OCI-M2 (cell line): Measurements from ENCODE around the gene HOXD4.

Experiments
- DNase-seq: peaks from one replicate; lab custom pipeline; 2025; ENCODE audit not compliant: unreplicated experiment; lab: John Stamatoyannopoulos, UW

The HOXD4 gene

DNA sequence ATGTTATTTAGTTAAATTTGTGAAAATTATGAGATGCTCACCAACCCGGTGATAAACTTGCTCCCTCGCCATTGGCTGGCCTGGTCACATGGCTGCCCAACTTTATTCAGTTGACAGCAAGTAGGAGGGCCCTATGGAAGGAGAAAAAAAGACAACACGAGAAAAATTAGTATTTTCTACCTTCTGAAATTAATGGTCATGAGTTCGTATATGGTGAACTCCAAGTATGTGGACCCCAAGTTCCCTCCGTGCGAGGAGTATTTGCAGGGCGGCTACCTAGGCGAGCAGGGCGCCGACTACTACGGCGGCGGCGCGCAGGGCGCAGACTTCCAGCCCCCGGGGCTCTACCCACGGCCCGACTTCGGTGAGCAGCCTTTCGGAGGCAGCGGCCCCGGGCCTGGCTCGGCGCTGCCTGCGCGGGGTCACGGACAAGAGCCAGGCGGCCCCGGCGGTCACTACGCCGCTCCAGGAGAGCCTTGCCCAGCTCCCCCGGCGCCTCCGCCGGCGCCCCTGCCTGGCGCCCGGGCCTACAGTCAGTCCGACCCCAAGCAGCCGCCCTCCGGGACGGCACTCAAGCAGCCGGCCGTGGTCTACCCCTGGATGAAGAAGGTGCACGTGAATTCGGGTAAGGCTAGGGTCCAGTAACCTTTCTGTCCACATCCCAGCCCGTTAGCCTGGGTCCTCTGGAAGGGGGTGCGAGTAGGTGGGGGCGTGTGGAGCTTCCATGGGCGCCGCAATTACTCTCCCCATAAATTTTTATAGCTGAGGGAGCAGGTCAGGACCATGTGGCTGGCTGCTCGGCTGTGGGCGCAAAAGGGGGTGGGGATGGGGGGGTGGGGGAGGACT lies at the start of gene HOXD4:
HOXD4 (plus strand) TSS at position 109 of the 846 bp plus-strand sequence; CDS start at position 193, 84 bp downstream.
- no peak for DNase-seq

DNA sequence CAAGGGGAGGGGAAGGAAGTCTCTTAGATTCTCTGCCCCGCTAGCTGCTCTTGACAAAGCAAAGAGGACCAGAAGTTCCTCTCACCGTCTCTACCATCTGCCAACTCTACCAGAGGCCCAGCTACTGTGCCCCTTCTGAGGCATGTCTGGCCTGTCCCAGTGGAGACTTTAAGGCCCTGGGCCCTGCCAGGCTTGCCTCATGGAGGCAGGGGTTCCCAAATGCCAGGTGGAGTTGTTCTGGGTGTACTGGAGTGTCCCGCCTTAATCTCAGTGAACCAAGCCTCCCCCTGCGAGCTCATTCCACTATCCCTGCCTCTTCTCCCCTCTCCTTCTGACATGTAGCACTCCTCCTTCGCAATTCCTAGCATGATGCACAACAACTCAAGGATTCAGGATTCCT lies 49.5 kb upstream of the HOXD4 start:
- no peak for DNase-seq

DNA sequence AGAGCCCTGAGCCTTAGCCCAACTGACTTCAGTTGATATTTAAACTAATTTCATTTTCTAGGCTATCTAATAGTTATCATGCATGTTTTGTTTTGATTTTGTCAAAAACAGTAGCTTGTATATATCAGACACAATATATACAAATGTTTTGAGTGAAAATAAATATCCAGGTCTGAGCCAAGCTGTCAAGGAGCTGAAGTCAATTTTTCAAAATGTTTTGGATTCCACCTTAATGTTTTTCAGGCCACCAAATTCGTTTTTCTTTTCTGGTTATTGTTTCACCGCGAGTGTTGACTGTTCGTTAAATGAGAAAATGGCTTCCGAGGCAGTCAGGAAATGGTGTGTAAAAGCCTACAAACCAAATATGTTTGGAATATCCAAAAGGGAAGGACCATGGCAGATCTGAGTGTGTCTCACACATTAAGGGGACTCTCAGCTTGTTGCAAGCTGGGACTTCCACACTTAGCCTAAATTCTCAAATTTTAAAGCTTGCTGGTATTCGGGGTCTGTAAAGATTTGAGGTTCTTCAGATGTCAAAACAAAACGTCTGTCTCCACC lies 49.0 kb upstream of the HOXD4 start:
- DNase-seq = no peak

DNA sequence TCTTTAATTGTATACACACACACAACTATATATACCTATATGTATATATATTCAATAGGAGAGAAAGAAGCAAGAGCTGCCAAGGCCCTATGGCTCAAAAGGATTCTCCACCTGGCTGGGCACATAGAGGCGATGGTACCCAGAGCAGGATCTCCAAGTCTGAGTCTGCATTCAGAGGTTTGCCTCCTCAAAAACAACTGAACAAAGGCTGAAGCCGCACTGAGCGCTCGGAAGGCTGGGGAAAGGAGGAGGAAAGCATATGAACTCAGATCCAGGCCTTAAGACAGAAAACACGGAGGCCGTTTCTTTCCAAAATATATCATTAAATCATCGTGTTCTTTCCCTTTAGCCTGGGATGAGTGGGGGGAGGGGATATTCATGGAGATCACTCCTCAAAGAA lies 48.2 kb upstream of the HOXD4 start:
- no peak for DNase-seq

DNA sequence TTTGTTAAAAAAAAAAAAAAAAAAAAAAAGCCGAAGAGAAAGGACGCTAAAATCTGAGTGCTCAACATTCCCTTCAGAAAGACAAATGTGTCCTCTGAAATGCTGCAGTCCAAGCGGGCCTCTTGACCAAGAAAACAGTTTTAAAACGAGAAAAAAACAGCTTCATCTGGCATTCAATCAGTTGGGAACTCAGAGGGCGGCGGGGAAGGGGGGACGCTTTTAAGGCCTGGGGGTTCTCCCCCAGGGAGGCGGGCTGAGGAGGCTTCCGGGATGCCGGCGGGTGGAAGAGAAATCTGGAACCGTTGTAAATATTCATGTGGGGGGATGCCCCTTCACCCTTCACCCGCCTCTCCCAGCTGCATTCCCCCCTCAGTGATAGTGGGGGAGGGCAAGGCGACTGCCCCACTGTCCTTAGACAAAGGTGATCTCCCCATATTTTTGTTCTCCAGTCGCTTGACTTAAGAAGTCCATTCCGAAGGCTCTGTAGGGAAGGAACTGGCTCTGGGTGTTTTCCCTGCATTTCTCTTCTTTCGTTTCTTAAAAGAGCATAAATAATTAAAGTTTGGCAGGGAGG lies 47.5 kb upstream of the HOXD4 start:
- DNase-seq = no peak

DNA sequence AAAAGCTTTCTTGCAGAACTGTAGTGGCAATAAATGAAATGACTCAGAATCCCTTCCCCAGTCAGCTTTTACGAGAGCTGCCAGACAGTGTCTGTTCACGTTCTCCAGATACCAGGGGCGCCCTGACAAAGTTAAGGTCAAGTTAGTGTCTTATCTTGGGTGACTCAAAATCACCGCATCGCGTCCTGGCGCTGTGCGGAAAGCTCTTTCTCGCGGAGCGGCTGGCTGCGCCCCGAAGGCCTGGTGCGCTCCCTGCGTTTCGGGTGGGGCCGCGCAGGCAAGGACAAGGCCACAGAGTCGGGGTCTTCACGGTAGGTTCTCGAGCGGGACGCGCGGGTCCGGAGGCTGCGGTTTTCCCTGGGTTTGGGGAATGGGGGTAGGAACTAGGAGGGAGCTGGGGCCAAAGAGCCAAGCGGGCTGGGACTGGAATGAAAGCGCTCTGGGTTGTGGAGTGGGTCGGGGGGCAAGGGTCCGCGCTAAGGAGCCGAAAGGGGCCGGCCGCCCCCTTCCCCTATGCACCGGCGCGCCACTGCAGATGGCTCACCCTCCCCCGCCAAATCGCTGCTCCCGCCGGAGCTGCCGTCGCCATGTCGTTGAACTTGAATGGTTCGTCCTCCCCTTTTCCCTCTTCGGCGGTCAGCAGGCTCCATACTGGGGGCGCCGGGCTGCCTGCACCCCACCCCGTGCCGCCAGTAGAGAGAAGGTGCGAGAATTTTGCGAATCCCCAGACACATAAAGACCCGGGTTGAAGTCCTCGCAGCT lies 46.9 kb upstream of the HOXD4 start:
- DNase-seq = no peak

DNA sequence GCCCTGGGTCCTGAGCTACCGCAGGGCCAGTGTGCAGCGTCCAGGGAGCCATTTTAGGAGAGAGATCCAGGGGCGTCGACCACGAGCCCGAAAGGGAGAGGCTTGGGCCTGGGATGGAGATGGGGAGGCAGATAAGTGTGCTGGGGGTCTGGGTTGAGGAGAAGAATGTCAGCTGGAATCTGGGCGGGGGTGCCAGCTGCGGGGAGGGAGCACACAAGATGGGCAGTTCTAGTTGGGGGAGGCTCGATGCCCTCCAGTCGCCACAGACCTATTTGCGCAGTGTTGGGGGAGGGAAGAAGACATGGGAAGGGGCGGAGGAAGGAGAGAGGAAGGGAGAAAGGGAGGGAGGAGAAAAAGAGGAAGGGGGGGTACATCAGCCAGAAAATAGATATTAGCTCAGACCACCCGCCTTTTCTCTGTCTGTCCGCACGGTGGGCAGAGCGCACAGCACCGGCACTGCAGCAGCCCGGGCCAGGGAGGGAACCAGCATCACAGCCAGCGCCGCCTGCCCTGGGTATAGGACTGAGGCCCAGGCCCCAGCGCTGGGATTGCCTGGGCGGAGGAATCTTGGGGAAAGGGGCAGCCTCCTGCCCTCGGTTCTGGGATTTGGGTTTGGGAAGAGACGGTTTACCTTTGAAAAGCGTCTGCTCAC lies 46.1 kb upstream of the HOXD4 start:
- DNase-seq = no peak

DNA sequence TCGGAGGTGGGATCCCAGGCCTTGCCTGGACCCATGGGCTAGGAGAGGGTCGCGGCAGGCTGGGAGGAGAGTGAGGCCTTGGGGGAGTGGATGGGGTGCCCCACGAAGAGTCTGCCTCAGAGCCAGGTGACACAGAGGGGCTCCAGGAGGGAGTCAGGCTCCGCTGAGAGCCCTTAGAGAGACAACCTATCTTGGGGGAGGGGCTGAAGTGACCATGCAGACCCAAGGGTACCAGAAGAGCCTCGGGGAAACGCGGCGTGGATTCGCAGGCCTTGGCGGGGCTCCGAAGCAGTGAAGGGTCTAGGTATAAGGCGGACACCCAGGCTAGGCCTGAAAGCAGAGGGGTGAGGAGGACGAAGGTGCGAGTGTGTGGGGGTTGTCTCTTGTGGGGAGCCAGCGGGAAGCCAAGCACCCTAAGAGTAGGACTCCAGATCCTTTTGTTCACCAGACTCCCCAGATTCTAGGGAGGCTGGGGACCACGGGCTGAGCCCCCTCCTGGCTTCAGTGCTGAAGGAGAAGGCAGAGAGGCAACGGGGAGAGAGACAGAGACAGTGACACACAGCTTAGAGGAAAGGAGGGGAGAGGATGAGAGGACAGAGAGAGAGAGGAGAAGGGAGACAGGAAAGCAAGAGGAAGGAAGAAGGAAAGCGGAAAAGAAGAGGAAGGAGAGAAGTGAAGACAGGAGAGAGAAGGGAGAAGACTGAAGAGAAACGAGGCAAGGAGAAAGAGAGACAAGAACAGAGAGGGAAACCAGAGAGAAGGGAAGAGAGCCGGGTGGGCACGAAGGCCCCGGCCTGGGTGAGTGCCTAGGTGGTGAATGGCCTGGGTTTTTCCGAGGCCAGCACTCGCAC lies 45.4 kb upstream of the HOXD4 start:
- no peak for DNase-seq

DNA sequence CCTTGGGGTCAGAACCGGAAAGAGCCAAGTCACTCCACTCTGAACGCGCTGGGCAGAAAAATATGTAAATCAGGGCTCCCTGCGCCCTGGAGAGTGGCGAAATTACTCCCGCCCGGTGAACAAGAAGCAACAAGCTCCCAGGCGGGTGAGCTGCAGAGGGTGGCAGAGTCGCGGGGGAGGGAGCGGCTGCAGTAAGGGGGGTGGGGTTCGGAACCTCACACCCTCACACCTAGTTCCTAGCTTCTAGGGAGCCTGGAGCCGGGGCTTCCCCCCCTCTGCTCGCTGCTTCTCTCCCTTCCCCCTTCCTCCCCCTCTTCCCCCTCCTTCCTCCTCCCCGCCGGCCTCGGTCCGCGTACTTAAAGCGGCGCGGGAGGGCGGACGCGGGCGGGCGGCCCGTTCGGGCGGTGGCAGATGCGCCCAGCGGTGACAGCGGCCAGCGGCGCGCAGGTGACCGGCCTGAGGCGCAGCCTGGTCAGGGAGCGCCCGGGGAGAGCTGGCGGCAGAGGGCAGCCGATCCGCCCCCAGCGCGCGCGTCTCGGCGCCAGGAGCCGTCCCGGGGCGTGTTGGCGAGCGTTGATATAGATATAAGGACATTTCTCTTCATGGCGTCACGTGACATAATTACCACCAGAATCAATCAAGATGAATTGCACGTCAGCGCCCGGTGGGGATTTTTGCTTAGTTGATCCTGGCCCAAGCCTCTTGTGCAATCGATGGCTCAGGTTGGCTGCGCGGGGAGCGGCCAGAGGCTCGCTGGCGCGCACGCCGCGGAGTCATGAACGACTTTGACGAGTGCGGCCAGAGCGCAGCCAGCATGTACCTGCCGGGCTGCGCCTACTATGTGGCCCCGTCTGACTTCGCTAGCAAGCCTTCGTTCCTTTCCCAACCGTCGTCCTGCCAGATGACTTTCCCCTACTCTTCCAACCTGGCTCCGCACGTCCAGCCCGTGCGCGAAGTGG lies 44.5 kb upstream of the HOXD4 start, which contains the start of gene HOXD11:
HOXD11 (plus strand) TSS at position 700 of the 959 bp plus-strand sequence; CDS start at position 776, 76 bp downstream.
- no peak for DNase-seq

DNA sequence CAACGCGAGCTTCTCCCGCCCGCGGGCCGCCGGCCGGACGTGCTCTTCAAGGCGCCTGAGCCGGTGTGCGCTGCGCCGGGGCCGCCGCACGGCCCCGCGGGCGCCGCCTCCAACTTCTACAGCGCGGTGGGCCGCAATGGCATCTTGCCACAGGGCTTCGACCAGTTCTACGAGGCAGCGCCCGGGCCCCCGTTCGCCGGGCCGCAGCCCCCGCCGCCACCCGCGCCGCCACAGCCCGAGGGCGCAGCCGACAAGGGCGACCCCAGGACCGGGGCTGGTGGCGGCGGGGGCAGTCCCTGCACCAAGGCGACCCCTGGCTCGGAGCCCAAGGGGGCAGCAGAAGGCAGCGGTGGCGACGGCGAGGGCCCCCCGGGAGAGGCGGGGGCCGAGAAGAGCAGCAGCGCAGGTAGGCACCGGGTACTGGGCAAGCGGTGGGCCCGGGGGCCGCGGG lies 43.6 kb upstream of the HOXD4 start:
- no peak for DNase-seq

DNA sequence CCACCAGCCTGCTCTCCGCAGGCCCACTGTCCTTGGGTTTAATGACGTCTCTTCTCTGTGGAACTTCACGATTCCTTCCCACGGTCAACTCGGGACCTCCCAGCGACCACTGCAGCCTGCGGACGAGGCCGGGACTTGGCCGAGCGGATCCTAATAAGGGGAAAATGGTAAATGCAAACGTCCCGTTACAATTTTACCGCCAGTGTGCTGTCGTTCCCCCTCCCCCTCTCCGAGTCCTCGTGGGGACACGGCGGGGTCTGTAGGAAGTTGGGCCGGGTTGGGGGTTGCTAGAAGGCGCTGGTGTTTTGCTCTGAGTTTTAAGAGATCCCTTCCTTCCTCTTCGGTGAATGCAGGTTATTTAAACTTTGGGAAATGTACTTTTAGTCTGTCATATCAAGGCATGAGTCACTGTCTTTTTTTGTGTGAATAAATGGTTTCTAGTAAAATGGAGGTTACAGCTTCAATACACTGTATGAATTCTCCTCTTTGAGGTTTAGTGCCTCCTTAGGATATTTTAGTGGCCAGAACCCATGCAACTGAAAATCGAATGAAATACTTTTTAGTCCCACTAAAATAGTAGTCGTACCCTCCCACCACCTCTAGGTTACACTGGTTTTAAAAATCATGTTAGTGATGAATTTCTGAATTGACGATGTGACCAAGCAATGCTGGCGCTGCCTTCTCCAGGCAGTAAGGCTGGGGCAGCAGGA lies 42.0 kb upstream of the HOXD4 start:
- no peak for DNase-seq

DNA sequence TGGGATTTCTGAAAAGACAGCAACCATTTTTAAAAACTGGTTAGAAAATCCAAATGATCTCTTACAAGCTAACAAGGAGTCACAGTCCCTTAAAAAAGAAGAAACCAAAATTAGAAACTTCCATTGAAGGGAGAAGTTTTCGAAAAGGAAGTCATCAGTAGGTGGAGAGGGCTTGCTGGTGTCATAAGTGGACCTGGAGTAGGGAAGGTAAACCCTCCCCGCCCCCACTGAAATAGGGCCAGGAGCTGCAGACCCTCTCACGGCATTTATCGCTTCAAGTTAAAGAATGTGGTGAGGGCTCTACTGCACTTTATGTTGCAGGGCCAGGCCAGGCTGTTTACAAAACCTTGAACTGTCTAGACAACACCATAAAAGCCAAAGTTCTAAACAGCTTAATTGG lies 41.4 kb upstream of the HOXD4 start:
- DNase-seq = no peak

DNA sequence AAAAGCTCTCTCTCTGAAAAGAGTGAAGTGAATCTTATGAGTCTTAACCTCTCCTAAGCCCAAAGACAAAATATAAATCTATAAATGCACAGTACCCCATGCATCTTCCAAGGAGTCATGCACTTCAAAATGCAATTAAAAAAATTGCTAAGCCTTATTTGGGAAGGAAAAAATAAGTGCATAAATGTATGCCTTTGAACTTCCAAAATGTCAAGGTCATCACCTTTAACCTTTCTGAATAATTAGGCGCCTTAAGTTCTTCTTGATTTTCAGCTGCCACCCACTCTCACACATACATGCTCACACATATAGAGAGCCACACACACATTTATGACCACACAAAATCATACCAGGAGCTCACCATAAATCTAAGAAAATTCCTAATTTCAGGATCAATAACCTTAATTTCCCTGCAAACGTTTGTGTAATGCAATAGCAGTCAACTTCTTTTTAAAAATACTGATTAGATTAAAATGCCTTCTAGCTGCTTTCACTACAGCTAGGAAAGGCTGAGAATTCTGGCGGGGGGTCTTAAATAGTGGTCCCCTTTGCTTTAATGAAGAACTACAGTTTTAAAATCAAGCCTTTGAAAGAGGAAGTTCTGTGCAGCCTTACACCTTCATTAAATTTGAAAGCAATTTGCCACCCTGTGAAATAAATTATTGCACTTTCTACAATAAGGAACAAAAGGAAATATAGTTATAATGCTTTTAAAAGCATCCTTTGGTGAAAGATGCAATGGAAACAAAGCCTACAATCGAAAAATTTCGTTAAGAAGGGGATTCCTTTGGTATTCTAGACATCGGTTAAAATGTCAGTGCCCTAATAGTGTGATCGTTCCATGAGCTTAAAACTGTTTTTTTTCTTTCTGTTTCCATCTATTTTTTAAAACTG lies 40.7 kb upstream of the HOXD4 start:
- no peak for DNase-seq

DNA sequence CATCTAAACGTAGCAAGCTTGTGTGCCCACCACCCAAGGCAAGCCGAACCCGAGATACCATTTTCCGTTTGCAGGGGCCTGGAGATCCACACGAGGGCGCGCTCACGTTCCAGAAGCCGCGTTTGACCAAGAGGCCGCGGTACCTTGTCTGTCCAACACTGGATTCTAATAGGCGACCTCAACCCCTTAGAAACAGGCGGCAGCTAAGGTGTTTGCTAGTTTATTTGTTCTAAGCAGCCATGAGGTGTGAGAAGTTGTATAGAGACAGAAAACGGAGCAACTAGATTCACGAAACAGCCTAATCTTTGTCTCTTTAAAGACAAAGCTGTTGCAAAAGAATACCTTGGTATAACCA lies 40.1 kb upstream of the HOXD4 start:
- no peak for DNase-seq

DNA sequence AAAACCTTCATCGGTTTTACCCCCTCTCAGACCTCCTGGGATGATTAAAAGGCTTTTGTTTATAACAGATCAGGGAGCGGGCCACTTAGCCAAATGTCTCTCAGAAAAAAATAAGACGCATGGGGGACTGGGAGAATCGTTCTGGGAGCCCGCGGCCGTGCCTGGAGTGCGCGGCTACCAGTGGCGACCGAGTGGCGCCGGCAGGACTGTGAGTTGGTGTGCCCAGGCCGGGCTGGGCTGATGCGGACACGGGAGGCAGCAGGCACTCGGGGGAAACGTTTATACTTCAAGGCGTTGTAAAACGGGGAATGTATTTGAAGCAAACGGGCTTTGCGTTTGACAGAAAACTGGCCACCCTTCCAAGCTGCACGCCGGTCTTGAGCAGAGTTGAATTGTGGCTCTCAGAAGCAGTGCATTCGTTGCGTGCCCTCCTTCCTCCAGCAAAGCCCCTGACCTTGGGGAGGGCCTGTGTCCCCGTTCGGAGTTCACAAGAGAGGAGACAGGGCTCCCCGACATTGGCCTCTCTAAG lies 39.4 kb upstream of the HOXD4 start:
- DNase-seq = no peak

DNA sequence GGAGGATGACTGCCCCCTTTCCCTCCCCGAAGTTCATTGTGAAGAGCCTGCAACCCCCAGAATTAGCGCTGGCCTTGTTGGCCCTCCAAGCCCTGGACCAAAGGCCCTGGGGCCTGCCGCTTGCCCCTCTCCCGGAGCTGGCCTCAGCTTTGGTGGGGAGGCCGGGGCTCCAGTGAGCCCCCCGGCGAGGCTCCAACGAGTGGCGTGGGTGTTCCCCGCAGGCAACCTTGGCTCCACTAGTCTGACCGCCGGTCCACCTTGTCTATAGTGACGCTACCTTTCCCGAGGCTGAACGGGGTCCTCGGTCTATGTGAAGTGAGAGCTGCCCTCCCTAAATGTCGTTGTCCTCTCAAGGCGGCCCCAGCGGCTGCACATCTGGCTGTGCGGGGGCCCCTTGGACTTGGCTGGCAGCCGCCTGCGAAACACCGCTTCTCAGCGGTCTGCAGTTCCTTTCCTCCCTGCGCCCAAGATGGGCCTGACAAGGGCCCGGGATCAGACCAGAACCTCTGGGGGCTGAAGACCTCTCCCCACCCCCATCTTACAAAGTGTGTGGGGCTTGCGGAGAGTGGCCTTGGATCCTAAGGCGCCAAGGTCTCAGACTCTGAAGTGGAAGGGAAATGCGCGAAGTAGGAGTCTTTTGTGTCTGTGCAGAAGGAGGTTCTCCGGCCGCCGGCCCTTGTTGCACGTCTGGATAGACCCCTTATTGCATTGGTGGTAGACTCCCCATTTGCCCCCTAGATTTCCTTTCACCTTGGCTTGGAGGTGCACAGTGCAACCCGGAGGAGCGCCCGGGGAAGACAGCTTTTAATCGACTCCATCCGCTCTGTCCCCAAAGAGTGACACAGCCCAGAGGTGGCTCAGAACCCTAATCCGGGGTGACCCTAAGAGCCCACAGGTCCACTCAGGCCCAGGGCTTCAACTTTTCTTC lies 38.7 kb upstream of the HOXD4 start:
- DNase-seq = no peak
